ENCODE data around the gene KRTAP3-1. TPM values are rescaled to one million over a fixed set of nuclear protein-coding genes. Genes with fewer than 3 reads are reported as not detected.
"Not testable (repeated sequence)": the region's sequence is repeated elsewhere in the genome, so short reads cannot be mapped to it uniquely, and the experiment has no call there.

The KRTAP3-1 gene
- total RNA-seq, 1 experiment from 2014 or later = not detected

GRCh38 chr17:41037853-41038350, 29.0 kb upstream of the KRTAP3-1 start:
- Histone ChIP-seq H3K56ac (ENCODE audit: insufficient read length, low read depth, low read length) (no peak overlapping the region), H4K8ac (replicated peaks; ENCODE audit: insufficient read length, low read depth, low read length) (no peak overlapping the region), H3K23ac (ENCODE audit: insufficient read length, low read depth, low read length) (no peak overlapping the region), H3K79me2 (ENCODE audit: insufficient read depth, low read length) (no peaks in the 10 kb centered on the region), H3K79me1 (ENCODE audit: insufficient read depth, low read depth, low read length, poor library complexity, severe bottlenecking) (no peaks in the 10 kb centered on the region), H3K9ac (ENCODE audit: extremely low read depth, insufficient read length, low read length) (no peak overlapping the region), H2BK120ac (ENCODE audit: low read depth, low read length, poor library complexity, severe bottlenecking) (no peak overlapping the region), H3K9me3 (ENCODE audit: control insufficient read depth, low read depth, low read length) (no peaks in the 10 kb centered on the region), H3K14ac (ENCODE audit: insufficient read depth, low read length) (no peak overlapping the region), H4K91ac (ENCODE audit: insufficient read length, low read depth, low read length) (no peak overlapping the region), H2BK12ac (ENCODE audit: insufficient read length, low read depth, low read length) (no peak overlapping the region), H2AFZ (ENCODE audit: low read length) (no peak overlapping the region), H2BK20ac (ENCODE audit: low read depth, low read length, poor library complexity, severe bottlenecking) (no peak overlapping the region), H3K4me1 (ENCODE audit: insufficient read depth, low read length) (peaks cover 2% of the 10 kb centered on the region; the same call in 1 of the 2 replicates), H3K27ac (ENCODE audit: insufficient read length, low read depth, low read length) (no peak overlapping the region), H4K5ac (ENCODE audit: insufficient read length, low read depth, low read length) (no peak overlapping the region), H3K4me2 (ENCODE audit: insufficient read depth, insufficient read length, low read length) (no peak overlapping the region), H3T11ph (ENCODE audit: low read length) (no peak overlapping the region), H2BK15ac (ENCODE audit: low read depth, low read length) (no peak overlapping the region), H3K4ac (ENCODE audit: low read depth, low read length) (no peak overlapping the region), H2BK5ac (ENCODE audit: insufficient read length, low read length) (no peak overlapping the region), H2AK5ac (ENCODE audit: insufficient read length, low read length) (no peak overlapping the region), H3K18ac (ENCODE audit: insufficient read length, low read depth, low read length) (no peak overlapping the region), H3K23me2 (ENCODE audit: insufficient read length, low read depth, low read length, poor library complexity, severe bottlenecking) (no peaks in the 10 kb centered on the region), H3K27me3 (ENCODE audit: insufficient read depth, low read length) (no peaks in the 10 kb centered on the region), H4K20me1 (ENCODE audit: control insufficient read depth, insufficient read depth, insufficient read length) (no peaks in the 10 kb centered on the region)
- WGBS (ENCODE audit: extremely low coverage, insufficient read length, low lambda C conversion rate) = no CpG with 5 or more reads among the region's 2 CpGs
- TF ChIP-seq CTCF (conservative IDR thresholded peaks at IDR 0.05) = no peak
- H3K9me3 Mint-ChIP-seq = no peaks in the 10 kb centered on the region; a peak in 1 of 5 replicates
- peaks cover 34 to 36% of the 10 kb centered on the region in 2 experiments for H3K4me1 Mint-ChIP-seq
- no peak overlapping the region for H3K4me3 Mint-ChIP-seq
- H3K36me3 Mint-ChIP-seq (ENCODE audit: insufficient read depth in 1 of 3, low read depth in 3 of 3) = no peaks in the 10 kb centered on the region; a peak in 1 of 7 replicates
- no peak for DNase-seq
- H3K27me3 Mint-ChIP-seq (ENCODE audit: low read depth) = no peaks in the 10 kb centered on the region
- H3K27ac Mint-ChIP-seq = peak overlapping the region in 1 of 3 experiments; percentile 12; a peak in 1 of 7 replicates

GRCh38 chr17:41034346-41034935, 25.5 kb upstream of the KRTAP3-1 start, which contains the start of gene KRTAP1-3:
TSS of gene KRTAP1-3 (minus strand) at chr17:41034874. CDS start at chr17:41034821, 53 bp downstream.
- not testable (repeated sequence) for H3K4ac ChIP-seq (ENCODE audit: low read depth, low read length); H2BK5ac ChIP-seq (ENCODE audit: insufficient read length, low read length); H3K79me2 ChIP-seq (ENCODE audit: insufficient read depth, low read length); H3K27ac Mint-ChIP-seq; H4K8ac ChIP-seq (replicated peaks; ENCODE audit: insufficient read length, low read depth, low read length); H3K4me2 ChIP-seq (ENCODE audit: insufficient read depth, insufficient read length, low read length); H3K36me3 Mint-ChIP-seq (ENCODE audit: insufficient read depth in 1 of 3, low read depth in 3 of 3); H3K4me1 ChIP-seq (ENCODE audit: insufficient read depth, low read length); H3K23me2 ChIP-seq (ENCODE audit: insufficient read length, low read depth, low read length, poor library complexity, severe bottlenecking); H4K91ac ChIP-seq (ENCODE audit: insufficient read length, low read depth, low read length); H3K14ac ChIP-seq (ENCODE audit: insufficient read depth, low read length); H2BK15ac ChIP-seq (ENCODE audit: low read depth, low read length); H3K9me3 ChIP-seq (ENCODE audit: control insufficient read depth, low read depth, low read length); H2AFZ ChIP-seq (ENCODE audit: low read length); H3K4me3 Mint-ChIP-seq; H3K27me3 Mint-ChIP-seq (ENCODE audit: low read depth); DNase-seq; H2BK20ac ChIP-seq (ENCODE audit: low read depth, low read length, poor library complexity, severe bottlenecking); H3K9me3 Mint-ChIP-seq; H3K18ac ChIP-seq (ENCODE audit: insufficient read length, low read depth, low read length); H2AK5ac ChIP-seq (ENCODE audit: insufficient read length, low read length); H3K27me3 ChIP-seq (ENCODE audit: insufficient read depth, low read length); H3K27ac ChIP-seq (ENCODE audit: insufficient read length, low read depth, low read length); H3K9ac ChIP-seq (ENCODE audit: extremely low read depth, insufficient read length, low read length); H3T11ph ChIP-seq (ENCODE audit: low read length); H3K23ac ChIP-seq (ENCODE audit: insufficient read length, low read depth, low read length); H2BK12ac ChIP-seq (ENCODE audit: insufficient read length, low read depth, low read length); H3K56ac ChIP-seq (ENCODE audit: insufficient read length, low read depth, low read length); H3K79me1 ChIP-seq (ENCODE audit: insufficient read depth, low read depth, low read length, poor library complexity, severe bottlenecking); H4K5ac ChIP-seq (ENCODE audit: insufficient read length, low read depth, low read length); H2BK120ac ChIP-seq (ENCODE audit: low read depth, low read length, poor library complexity, severe bottlenecking); H4K20me1 ChIP-seq (ENCODE audit: control insufficient read depth, insufficient read depth, insufficient read length)
- WGBS (ENCODE audit: extremely low coverage, insufficient read length, low lambda C conversion rate) = no CpG with 5 or more reads among the region's 10 CpGs
- peaks cover 26 to 28% of the 10 kb centered on the region in 2 experiments for H3K4me1 Mint-ChIP-seq

Measured in H9 (cell line).